Kidney (tissue), 14 donors: ENCODE results near the gene UBA52. TPM values are rescaled to one million over a fixed set of nuclear protein-coding genes. Genes with fewer than 3 reads are reported as not detected.

Source experiments
- DNase-seq, 5 donors: peaks; one replicate each; pipeline ENCODE4 v3.0.0-alpha.2; 2013 to 2020
- FAIRE-seq: peaks from 2 replicates; lab custom pipeline; 2012; peaks lifted over from hg19 to GRCh38; lab: Jason Lieb, UNC
- H3K27ac ChIP-seq, 2 donors: one replicate each; pipeline ENCODE4 v1.7.0; 2013; ENCODE audit warnings: low read depth in 2 of 2, low read length in 2 of 2, inconsistent platforms in 1 of 2
- H3K27me3 ChIP-seq: one replicate; pipeline ENCODE4 v1.7.1; 2013; ENCODE audit warnings: low read length, inconsistent platforms; ENCODE audit not compliant: control insufficient read depth, insufficient read depth
- H3K36me3 ChIP-seq, 3 donors: one replicate each; pipeline versions ENCODE4 v1.7.0 to v1.7.1; 2013; ENCODE audit warnings: low read length in 3 of 3, control low read depth in 1 of 3, inconsistent platforms in 1 of 3; ENCODE audit not compliant: insufficient read depth in 3 of 3, control insufficient read depth in 2 of 3
- H3K4me1 ChIP-seq, 3 donors: one replicate each; pipeline versions ENCODE4 v1.7.0 to v1.7.1; 2013; ENCODE audit warnings: low read length in 3 of 3, inconsistent platforms in 1 of 3, low read depth in 1 of 3; ENCODE audit not compliant: control insufficient read depth in 2 of 3, insufficient read depth in 2 of 3
- H3K4me3 ChIP-seq, 3 donors: one replicate each; pipeline versions ENCODE4 v1.7.0 to v1.8.1; 2013; ENCODE audit warnings: low read length in 3 of 3, control low read depth in 1 of 3, inconsistent platforms in 1 of 3
- H3K9ac ChIP-seq, 3 donors: one replicate each; pipeline versions ENCODE4 v1.7.0 to v1.7.1; 2013; ENCODE audit warnings: low read length in 3 of 3, control low read depth in 1 of 3, inconsistent platforms in 1 of 3
- H3K9me3 ChIP-seq, 3 donors: one replicate each; pipeline versions ENCODE4 v1.7.0 to v1.7.1; 2013; ENCODE audit warnings: low read length in 3 of 3, control low read depth in 1 of 3, inconsistent platforms in 1 of 3; ENCODE audit not compliant: control insufficient read depth in 2 of 3, insufficient read depth in 1 of 3
- intact Hi-C: fragments of 100-400 bp; cut with DNase I; formaldehyde crosslinking; loops from one replicate; pipeline ENCODE4 v1.11.1; 2022
- polyA plus RNA-seq: library from polyadenylated mRNA; stranded (reverse); fragments of 350-450 nt; fragmentation: Illumina TruSeq; extraction: RNeasy Lipid Tissue Mini Kit (QIAGEN cat#74804); gene quantifications from one replicate; pipeline ENCODE4 v1.2.3, GENCODE V29; 2014; ENCODE audit warnings: low read depth, low replicate concordance; ENCODE audit not compliant: insufficient read depth
- total RNA-seq: library from RNA; stranded (reverse); fragmentation: NEBNext Ultra II Directional; extraction: Animal tissue kit (Norgen Biotek cat#: 25700); gene quantifications from one replicate; pipeline ENCODE4 v1.2.1, GENCODE V29; 2021
- TF ChIP-seq, protein P1 (sequence below): IDR thresholded peaks from 3 replicates; pipeline ENCODE4 v1.5.1; 2012; ENCODE audit warnings: mild to moderate bottlenecking, moderate library complexity, borderline replicate concordance; ENCODE audit not compliant: insufficient read depth; ENCODE audit errors: extremely low read depth
- donor health status: control.
- donor health status: control.
- donor health status: control.
- donor health status: control.
- donor health status: control.
- donor health status: DM: yes; HTN: yes; CAD: no.
- donor health status: Normal renal cell carcinoma (clear cell type).

UBA52 gene
- total and polyA plus RNA-seq, 2 donors from 2014 or later, result 828 to 1,481 TPM

DNA sequence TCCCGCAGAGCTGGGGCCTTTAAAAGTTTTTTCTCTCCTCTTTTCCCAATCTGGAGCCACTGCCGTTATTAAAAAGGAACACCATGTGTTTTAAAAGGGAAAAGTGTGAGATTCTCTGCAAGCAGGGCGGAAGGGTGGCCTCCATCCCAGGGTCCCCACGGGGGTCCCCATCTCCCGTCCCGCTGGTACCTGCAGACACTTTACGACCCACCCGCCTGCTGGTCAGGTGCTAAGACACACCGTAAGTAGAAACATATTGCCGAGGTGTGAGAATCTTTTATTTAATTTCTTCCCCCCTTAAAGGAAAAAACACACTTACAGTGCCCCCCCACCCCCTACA, 33.1 kb downstream of the UBA52 start:
- no peak overlapping the region for H3K4me3 ChIP-seq
- H3K36me3 ChIP-seq, result no peaks in the 10 kb centered on the region
- TF ChIP-seq, protein P1, sequence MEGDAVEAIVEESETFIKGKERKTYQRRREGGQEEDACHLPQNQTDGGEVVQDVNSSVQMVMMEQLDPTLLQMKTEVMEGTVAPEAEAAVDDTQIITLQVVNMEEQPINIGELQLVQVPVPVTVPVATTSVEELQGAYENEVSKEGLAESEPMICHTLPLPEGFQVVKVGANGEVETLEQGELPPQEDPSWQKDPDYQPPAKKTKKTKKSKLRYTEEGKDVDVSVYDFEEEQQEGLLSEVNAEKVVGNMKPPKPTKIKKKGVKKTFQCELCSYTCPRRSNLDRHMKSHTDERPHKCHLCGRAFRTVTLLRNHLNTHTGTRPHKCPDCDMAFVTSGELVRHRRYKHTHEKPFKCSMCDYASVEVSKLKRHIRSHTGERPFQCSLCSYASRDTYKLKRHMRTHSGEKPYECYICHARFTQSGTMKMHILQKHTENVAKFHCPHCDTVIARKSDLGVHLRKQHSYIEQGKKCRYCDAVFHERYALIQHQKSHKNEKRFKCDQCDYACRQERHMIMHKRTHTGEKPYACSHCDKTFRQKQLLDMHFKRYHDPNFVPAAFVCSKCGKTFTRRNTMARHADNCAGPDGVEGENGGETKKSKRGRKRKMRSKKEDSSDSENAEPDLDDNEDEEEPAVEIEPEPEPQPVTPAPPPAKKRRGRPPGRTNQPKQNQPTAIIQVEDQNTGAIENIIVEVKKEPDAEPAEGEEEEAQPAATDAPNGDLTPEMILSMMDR, result no peak
- no peaks in the 10 kb centered on the region for H3K9me3 ChIP-seq
- H3K4me1 ChIP-seq, result peaks cover 0 to 4% (median 0%) of the 10 kb centered on the region in 3 donors
- DNase-seq (no peak), FAIRE-seq (no peak)
- intact Hi-C loops, result no loop called here
- no peak overlapping the region for H3K27ac ChIP-seq
- no peak overlapping the region for H3K9ac ChIP-seq
- peaks cover 29% of the 10 kb centered on the region for H3K27me3 ChIP-seq

- no peak for FAIRE-seq
- DNase-seq, result no peak
- intact Hi-C loops, result no loop called here
- peaks cover 29% of the 10 kb centered on the region for H3K27me3 ChIP-seq
- H3K4me1 ChIP-seq, result peaks cover 0 to 4% (median 0%) of the 10 kb centered on the region in 3 donors
- H3K9me3 ChIP-seq, result no peaks in the 10 kb centered on the region
- no peaks in the 10 kb centered on the region for H3K36me3 ChIP-seq
- no peak overlapping the region for H3K9ac ChIP-seq
- no peak overlapping the region for H3K4me3 ChIP-seq
- H3K27ac ChIP-seq, result no peak overlapping the region
- TF ChIP-seq, protein P1, result no peak
Observed at GRCh38 chr19:18605196-18605545, 33.5 kb downstream of the UBA52 start.

GRCh38 chr19:18605546-18606280, 34.1 kb downstream of the UBA52 start:
- DNase-seq (no peak), FAIRE-seq (no peak)
- no peaks in the 10 kb centered on the region for H3K9me3 ChIP-seq
- H3K27ac ChIP-seq, result no peak overlapping the region
- H3K4me3 ChIP-seq, result no peak overlapping the region
- TF ChIP-seq, protein P1, result no peak
- H3K9ac ChIP-seq, result no peak overlapping the region
- H3K27me3 ChIP-seq, result peaks cover 29% of the 10 kb centered on the region
- no peaks in the 10 kb centered on the region for H3K36me3 ChIP-seq
- intact Hi-C loops, result no loop called here
- H3K4me1 ChIP-seq, result peaks cover 0 to 4% (median 0%) of the 10 kb centered on the region in 3 donors
